ENCODE data around the gene LTO1.

The LTO1 gene

DNA sequence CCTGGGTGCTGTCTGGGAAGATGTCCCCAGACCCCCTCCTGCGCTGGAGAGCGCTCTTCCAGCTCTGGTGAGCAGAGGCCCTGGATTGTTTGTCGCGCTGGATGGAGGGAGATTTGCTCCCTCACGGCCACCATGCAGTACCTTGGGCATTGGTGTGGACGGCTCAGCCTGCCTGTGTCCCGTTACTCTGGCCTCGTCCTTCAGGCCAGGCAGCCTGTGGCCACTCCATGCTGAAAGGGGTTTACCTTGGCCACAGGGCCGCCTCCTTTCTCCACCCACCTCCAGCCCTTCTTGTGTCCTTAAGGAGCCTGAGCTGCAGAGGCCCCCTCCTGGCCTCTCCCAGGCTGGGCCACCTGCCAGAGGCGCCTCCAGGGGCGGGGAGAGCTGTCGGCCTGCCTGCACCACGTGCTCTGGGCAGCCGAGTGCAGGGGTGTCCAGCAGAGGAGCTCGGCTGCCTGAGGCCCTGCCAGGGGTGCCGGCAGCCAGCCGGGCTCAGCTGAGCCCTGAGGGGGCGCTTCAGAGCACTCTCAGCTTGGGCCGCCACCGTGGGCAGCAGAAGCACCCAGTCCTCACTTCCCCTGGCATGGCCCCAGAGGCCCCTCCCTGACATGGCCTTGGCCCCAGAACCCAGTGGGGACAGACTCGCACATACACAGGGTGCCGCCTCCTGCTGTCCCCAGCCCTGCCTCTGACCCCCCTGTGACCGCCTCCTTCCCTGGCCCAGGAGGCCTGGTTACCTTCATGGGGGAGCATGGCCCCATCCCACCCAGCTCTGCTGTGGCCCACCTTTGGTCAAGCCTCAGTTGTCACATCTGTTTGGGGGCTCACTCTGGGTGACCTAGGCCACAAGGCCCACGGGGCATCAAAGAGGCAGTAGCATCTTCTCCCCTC is 30.8 kb downstream of the LTO1 start:
- no peak for DNase-seq

DNA sequence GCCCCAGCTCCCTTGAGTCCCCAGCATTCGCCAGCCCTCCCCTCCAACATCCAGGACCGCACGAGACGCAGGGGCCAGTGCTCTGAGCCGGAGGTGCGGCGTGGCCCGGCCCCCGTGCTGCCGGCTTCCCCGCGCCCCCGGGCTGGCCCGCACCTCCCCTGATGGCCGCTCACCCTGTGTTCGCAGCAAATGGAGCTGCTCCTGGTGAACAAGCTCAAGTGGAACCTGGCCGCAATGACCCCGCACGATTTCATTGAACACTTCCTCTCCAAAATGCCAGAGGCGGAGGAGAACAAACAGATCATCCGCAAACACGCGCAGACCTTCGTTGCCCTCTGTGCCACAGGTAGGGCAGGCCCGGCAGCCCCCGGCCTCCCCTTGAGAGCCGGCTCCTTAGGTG is 31.5 kb downstream of the LTO1 start:
- no peak for DNase-seq

DNA sequence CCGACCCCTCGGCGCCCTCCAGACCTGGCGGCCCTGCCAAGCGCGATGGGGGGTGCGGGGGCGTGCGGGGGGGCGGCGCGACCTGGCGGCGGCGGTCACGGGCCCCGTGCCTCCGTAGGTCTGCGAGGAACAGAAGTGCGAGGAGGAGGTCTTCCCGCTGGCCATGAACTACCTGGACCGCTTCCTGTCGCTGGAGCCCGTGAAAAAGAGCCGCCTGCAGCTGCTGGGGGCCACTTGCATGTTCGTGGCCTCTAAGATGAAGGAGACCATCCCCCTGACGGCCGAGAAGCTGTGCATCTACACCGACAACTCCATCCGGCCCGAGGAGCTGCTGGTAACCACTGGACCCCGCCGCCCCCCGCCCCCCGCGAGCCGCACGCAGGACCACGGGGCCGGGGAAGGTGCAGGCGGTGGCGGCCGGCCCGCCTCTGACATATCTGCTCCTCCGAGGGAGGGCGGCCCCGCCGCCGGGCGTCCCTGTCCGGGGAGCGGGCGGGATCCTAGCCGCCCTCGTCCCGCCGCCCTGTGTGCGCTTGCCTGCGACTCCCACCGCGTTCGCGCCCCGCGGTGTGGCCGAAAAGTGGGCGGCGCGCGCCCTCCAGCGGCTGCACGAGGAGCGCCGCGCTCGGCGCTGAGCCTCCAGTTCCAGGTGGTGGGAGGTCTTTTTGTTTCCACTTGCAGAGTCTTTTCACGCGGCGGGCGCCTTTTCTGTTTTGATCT is 32.1 kb downstream of the LTO1 start:
- peak; percentile 85 for DNase-seq

DNA sequence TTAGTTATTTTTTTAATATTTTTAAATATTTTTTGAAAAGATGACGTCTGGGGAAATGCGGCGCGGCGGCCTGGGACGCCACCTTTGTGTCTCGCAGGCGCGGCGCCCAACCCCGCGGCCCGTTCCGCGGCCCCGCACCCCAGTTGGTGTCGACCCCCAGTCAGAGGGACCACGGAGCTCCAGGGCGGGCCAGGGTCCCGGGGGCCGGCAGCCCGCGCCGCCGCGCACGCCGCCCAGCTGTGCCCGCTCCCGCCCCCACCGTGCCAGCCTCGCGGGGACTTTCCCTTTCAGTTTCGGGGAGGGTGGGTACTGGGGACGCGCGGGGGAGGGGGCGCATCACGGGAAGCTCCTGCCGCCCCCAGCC is 32.6 kb downstream of the LTO1 start:
- peak; percentile 61 for DNase-seq

DNA sequence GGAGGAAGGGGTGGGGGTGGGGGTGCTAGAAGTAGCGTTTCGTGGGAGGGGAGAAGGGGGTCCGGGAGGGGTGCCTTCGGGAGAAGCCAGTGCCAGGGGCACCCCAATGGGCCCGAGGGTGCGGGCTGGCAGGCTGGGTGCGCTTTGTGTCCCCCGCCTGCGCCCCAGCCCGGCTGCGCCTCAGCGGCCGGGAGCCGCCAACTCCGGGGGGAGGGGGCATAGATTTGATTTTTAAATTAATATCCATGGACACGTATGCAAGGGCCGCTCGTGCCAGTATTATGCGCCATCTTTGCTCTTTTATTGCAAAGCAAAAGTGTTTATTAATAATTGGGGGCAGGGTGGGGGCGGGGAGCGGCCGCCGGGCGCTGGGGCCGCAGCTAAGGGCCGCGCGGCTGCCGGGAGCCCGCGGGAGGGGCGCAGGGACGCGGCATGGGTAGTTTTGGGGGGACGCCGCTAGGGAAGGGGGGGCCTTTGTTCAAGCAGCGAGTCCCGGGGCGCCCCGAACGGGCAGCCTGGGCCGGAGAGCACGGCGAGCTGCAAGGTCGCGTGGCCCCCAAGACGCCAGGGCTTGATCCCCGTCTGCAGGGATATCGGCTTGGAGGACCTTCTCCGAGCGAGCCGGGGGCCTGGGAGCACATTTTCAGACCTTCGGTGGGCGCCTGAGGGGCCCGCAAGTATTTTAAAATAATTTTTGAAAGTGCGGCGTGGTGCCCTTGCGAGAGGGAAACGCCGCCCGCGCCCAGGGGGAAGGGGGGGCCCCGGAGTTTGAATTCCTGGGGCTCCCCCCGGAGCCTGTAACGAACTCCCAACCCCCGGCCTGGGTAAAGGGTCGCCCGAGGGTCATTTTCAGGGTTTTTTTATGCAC is 33.2 kb downstream of the LTO1 start:
- no peak for DNase-seq

DNA sequence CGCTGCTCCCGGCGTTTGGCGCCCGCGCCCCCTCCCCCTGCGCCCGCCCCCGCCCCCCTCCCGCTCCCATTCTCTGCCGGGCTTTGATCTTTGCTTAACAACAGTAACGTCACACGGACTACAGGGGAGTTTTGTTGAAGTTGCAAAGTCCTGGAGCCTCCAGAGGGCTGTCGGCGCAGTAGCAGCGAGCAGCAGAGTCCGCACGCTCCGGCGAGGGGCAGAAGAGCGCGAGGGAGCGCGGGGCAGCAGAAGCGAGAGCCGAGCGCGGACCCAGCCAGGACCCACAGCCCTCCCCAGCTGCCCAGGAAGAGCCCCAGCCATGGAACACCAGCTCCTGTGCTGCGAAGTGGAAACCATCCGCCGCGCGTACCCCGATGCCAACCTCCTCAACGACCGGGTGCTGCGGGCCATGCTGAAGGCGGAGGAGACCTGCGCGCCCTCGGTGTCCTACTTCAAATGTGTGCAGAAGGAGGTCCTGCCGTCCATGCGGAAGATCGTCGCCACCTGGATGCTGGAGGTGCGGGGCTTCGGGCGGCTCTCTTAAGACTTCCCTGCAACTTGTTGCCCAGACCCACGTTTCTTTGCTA is 34.1 kb downstream of the LTO1 start, which contains the start of gene CCND1:
Gene CCND1 (plus strand): TSS at position 162 of the 587 bp plus-strand sequence. CDS start 158 bp downstream, at position 320.
- DNase-seq: peak; percentile 58

DNA sequence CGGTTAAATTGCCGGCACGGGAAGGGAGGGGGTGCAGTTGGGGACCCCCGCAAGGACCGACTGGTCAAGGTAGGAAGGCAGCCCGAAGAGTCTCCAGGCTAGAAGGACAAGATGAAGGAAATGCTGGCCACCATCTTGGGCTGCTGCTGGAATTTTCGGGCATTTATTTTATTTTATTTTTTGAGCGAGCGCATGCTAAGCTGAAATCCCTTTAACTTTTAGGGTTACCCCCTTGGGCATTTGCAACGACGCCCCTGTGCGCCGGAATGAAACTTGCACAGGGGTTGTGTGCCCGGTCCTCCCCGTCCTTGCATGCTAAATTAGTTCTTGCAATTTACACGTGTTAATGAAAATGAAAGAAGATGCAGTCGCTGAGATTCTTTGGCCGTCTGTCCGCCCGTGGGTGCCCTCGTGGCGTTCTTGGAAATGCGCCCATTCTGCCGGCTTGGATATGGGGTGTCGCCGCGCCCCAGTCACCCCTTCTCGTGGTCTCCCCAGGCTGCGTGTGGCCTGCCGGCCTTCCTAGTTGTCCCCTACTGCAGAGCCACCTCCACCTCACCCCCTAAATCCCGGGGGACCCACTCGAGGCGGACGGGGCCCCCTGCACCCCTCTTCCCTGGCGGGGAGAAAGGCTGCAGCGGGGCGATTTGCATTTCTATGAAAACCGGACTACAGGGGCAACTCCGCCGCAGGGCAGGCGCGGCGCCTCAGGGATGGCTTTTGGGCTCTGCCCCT is 34.7 kb downstream of the LTO1 start:
- DNase-seq: no peak

DNA sequence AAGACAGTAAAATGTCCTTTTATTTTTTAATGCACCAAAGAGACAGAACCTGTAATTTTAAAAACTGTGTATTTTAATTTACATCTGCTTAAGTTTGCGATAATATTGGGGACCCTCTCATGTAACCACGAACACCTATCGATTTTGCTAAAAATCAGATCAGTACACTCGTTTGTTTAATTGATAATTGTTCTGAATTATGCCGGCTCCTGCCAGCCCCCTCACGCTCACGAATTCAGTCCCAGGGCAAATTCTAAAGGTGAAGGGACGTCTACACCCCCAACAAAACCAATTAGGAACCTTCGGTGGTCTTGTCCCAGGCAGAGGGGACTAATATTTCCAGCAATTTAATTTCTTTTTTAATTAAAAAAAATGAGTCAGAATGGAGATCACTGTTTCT is 35.3 kb downstream of the LTO1 start:
- no peak for DNase-seq

DNA sequence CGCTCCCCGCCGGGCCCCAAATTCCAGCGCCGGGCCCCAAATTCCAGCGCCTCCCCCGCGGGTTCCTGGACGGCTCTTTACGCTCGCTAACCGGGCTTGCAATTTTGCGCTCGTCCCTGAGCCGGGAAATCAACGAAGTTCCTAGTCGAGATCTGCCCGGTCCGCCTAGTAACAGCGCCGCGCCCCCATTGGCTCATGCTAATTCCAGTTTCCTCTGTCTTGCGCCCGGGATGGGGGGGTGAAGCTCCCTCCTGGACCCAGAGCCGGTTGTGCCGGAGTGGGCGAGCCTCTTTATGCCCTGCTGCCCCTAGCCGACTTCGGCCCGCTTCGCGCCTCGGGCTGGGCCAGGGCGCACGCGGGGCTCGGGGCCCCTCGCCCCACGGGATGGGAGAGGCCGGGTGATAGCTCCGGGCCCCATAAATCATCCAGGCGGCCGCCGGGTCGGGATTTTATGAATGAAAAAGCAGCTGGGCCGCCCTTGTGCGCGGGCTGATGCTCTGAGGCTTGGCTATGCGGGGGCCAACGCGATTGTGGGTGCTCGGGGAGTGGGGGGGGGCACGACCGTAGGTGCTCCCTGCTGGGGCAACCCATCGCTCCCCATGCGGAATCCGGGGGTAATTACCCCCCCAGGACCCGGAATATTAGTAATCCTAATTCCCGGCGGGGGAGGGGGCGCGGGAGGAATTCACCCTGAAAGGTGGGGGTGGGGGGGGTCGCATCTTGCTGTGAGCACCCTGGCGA is 36.0 kb downstream of the LTO1 start:
- peak; percentile 55 for DNase-seq

DNA sequence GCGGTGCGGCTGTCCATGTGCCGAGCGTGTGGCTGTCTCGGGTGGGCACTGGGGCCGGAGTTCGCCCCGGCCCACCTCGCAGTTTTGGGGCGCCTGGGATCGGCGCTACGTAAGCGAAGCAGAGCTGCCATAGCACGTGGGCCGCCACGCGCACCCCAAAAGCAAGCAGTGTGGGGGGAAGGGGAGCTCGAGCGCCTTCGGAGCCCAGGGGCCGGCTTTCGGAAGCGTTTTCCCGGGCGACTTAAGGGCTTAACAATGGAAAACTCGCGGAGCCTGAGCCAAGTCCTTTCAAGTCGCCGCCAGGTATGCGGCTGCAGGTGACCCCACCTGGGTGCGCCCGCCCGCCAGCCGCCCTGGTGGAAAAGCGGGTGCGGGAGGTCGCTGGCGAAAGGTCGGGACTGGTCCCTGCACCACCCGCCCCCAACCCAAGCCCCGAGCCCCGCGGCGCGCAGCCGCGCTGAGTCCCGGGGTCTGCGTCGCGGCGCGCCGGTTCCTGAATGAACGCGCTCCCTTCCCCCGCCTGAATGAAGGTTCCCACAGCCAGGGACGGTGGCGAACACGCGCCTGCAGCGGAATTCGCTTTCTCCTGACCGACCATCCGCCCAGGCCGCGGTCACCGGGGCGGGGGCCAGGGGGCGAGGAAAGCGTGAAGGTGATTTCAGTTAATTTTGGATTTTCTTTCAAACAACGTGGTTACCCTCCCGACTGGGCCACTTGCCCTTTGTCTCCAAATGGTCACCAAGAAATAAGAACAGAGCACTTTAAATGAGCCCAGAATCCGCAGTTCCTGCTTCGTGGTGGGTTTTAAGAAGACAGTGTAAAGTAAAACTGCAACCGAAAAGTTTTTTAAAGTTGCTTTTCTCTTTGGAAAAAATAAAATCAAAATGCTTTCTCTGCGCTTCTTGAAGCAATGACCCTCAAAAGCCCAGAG is 36.9 kb downstream of the LTO1 start:
- DNase-seq: no peak

DNA sequence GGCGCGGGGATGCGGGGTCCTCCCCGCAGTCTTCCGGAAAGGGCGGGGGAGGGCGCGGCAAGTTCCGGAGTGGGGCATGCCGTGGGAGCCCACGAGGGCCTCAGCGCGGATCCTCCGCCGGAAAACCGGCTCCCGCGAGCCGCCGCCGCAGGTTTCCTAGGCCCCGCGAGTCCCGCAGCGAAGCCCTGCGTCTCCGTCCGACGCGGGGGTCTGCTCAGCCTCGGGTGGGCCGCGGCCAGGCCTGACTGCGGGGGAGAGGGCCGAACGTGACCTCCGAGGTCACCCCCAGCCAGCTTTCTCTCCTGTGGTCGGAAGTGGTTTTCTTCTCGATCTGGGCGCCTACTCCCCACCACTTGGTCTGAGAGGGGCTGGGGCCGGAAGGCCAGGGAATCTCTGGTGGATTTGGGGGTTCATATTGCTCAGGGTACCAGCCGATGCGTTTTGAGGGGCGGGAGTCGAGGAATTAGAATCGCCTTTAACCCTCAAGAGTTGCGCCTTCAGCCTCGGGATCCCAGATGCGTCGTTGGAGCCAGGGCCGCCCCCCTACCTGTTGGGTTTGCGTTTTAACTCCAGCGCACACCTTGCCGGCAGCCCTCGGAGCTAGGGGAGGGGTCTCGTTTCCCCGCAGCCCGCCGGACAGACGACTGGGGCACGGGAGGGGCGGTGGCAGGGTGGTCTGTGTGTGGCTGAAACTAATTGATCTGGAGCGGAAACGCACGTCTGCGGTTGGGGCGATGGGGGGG is 37.8 kb downstream of the LTO1 start:
- DNase-seq: no peak

DNA sequence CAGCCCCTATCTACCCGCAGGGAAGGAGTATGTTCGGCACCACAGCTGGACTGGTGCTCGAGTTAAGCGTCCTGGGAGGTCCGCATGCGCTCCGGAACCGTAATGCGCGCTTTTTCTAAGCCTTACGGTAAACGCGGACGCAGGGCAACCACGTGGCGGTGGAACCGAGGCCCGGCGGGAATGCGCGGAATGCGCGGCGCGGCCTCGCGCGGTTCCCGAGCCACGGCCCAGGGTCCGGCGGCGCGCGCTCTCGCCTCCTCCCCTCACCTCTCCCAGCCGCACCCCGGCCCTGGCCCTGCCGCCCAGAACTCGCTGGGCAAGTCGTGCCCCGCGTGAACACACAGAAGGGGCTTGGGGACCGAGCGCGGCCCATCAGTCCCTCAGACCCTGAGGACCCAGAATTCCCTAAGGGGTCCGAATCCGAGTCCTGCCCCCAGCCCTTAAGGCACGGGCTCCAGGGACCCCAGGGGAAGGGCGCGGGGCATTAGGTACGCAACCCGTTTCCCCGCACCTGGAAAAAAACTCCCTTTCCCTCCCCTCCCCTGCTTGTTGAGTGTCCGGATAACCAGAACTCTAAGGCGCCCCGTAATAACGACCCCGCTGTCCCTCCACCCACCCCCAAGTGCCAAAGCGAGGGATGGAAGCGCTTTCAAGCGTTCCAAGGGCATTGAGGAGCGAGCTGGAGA is 38.5 kb downstream of the LTO1 start:
- DNase-seq: peak; percentile 48

DNA sequence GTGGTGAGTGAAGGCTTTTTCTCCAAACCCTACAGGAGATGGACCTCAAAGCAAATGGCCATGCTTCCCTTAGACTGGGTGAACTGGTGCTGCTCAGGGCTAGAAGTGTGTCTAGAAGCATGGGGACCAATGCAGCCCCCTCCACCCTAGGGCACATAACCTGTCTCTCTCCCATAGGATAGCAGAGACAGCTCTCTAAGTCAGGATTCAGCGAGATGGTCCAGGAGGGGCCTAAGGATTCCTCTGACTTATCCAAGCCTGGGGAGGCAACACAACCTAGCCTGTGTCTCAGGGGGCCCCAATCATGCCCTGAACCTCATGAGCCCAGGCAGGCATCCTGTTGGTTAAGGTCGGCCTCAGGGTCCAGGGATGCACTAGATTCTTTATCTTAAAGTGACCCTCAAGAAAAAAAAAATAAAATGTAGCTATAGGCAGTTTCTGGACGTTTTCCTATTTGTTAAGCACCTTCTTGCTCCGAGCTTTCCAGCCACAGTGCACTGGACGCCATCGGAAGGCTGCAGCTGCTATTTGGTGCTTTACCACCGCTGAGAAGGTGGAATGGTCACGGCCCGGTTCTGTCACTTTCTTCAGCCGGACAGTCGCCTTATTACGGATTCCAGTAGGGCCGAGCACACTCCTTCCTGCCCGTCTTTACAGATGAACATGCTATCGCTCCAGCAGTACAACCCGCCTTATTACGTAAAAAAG is 39.2 kb downstream of the LTO1 start:
- no peak for DNase-seq

DNA sequence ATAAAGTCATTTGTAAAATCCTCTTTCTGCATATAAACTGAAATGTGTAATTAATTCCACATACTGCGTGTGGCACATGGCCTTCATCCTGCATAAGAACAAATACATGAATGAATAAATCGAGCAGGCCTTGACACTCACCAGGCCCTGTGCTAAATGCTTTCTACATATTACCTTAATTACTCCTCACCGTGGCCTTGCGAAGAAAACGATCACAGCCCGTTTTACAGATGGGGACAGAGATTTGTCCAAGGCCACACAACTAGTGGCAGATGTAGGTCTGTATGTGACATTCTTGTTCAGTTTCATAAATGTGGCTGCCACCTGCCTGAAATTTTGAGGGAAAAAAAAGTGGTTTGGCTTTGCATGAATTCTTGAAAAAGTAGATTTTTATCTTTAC is 40.0 kb downstream of the LTO1 start:
- DNase-seq: no peak

DNA sequence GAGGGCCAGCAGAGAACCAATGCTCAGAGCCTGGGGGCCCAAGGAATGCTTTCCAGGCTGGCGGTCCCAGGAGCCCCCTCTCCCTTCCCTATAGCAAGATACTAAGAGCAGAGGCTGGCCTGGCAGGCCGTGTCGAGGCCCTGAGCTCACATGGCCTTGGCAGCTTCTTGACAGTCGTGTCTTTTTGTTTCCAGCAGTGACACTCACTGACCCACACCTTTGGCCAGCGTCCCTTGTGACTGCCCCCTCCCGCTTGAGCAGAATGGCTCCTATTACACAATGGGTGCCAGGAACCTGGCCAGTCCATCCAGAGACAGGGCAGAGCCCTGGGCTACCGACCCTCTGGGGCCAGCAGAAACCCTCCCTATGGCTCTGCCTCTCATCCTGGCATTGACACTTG is 40.6 kb downstream of the LTO1 start:
- DNase-seq: no peak

DNA sequence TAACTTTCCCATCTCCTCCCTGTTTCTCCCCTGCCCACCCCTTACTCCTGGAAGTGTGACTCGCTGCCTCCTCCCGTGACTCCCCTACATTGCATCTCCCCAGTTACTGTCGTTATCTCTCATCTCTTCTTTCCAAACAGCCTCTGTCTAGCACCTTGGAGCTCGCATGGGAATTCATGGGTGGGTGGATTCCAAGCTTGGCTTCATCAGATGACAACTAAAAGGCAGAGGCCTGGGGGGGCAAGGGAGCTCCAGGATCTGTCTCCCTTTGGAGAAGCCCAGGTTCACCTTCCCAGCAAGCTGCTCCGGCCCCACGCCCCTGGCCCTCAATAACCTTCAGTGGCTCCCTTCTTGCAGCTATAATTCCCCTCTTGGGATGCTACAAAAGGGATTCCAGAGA is 41.1 kb downstream of the LTO1 start:
- DNase-seq: no peak

DNA sequence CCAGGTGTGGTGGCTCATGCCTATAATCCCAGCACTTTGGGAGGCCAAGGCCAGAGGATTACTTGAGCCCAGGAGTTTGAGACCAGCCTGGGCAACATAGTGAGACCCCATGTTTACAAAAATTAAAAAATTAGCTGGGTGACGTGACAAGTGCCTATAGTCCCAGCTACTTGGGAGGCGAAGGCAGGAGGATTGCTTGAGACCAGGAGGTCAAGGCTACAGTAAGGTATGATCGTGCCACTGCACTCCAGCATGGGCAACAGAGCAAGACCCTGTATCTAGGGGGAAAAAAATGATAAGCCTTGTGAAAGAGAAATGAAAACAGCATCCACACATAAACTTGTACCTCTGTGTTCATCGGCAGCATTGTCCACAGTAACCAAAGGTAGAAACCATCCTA is 42.3 kb downstream of the LTO1 start:
- no peak for DNase-seq

DNA sequence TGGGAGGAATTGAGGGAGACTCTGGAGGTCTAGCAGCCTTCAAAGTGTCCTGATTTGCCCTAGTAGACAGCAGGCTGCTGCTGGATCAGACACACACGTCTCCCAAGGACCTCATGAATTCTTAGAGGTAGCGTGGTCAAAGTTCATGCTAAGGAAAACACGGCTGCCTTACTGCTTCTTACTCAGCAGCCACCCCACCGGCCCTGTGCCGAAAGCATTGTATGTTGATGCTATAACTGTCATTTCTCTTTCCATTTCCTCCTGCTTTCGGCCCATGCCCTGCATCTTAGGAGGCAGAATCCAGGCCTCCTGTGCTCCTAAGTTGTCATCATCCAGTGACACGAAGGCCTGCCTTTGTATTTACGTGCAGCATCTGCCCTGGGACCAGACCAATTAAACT is 44.7 kb downstream of the LTO1 start:
- no peak for DNase-seq
